ENCODE data around the gene A2M. TPM values are rescaled to one million over a fixed set of nuclear protein-coding genes. Genes with fewer than 3 reads are reported as not detected.

The A2M gene
- total and polyA plus RNA-seq, 9 of the 15 experiments (the other 6 are each of a cell fraction or from before 2014, with no cell fraction given) = 0.08 to 2.3 TPM; not detected in 7

- BruUV-seq (replicated peaks) = no TSS peak
- no peak for ATAC-seq
Observed at GRCh38 chr12:9048930-9049329, 66.8 kb downstream of the A2M start.

More at GRCh38 chr12:9048930-9049329, 66.8 kb downstream of the A2M start:
- CTCF ChIA-PET (ENCODE audit: low intra/inter-chr PET ratio) = interaction anchor here (1.0 to 2.7 kb wide), 6 partner anchors 9 to 504 kb away, joined by 3 to 14 read pairs (median 6); partner anchors contain the start of gene M6PR
- no peak overlapping the region for H3K27ac ChIP-seq (ENCODE audit: extremely low read depth, low read depth, low read length)
- no peaks in the 10 kb centered on the region for H3K36me3 ChIP-seq (ENCODE audit: control insufficient read depth, insufficient read depth, low read length)
- no peak overlapping the region for H3K4me2 ChIP-seq (ENCODE audit: insufficient read depth, low read length)
- no peaks in the 10 kb centered on the region for H3K9me3 ChIP-seq (replicated peaks; ENCODE audit: control insufficient read depth, insufficient read depth, low read depth, low read length)
- in situ Hi-C loops (cut with MboI) (no loop called here), intact Hi-C loops (cut with micrococcal nuclease) (loop anchor here (1.0 to 10.0 kb wide), 5 partner anchors 154 to 392 kb away; partner anchors contain the start of gene A2ML1)
- H3K27me3 ChIP-seq (ENCODE audit: control insufficient read depth in 2 of 2, insufficient read depth in 2 of 2, low read length in 2 of 2) = peaks cover 0 to 2% of the 10 kb centered on the region in 2 experiments; a peak in 1 of 5 replicates
- peaks cover 0 to 5% of the 10 kb centered on the region in 2 experiments; a peak in 1 of 5 replicates for H3K4me1 ChIP-seq (replicated peaks in 1 of 2; ENCODE audit: control insufficient read depth in 2 of 2, insufficient read depth in 2 of 2, low read length in 2 of 2)
- FAIRE-seq (no peak), DNase-seq (ENCODE audit: extremely low read depth in 1 of 4, low spot score in 3 of 4) (no peak)
- H2AFZ ChIP-seq (ENCODE audit: low read depth, low read length) = no peak overlapping the region
- H3K9ac ChIP-seq (ENCODE audit: insufficient read depth in 1 of 2, low read depth in 2 of 2, low read length in 2 of 2) = no peak overlapping the region
- H3K4me3 ChIP-seq = no peak overlapping the region
- POLR2A ChIA-PET = interaction anchor here (1.2 kb wide), 1 partner anchor 15 kb away, joined by 3 read pairs; no protein-coding TSS in a partner anchor
- no peaks in the 10 kb centered on the region for H3K79me2 ChIP-seq (ENCODE audit: control insufficient read depth, insufficient read depth, low read length)
- no peaks in the 10 kb centered on the region for H3K9me1 ChIP-seq (ENCODE audit: control insufficient read depth, insufficient read depth, low read length)
- H4K20me1 ChIP-seq (replicated peaks; ENCODE audit: control insufficient read depth, insufficient read depth, low read length) = no peaks in the 10 kb centered on the region
- 100% methylated on average over 2 of the region's 2 CpGs for WGBS (ENCODE audit: insufficient coverage, low coverage, missing lambda C conversion rate)
- TF ChIP-seq POLR2B (IDR thresholded peaks at IDR 0.05; ENCODE audit: low read depth, partially characterized antibody) = no peak
- no peak for TF ChIP-seq ZNF143 (CRISPR knock-in tag; IDR thresholded peaks at IDR 0.05)
- no peak for TF ChIP-seq ZBTB34 (CRISPR knock-in tag; IDR thresholded peaks at IDR 0.05)
- no peak for TF ChIP-seq NCOA6 (IDR thresholded peaks at IDR 0.05)
- TF ChIP-seq USF1 (CRISPR knock-in tag; IDR thresholded peaks at IDR 0.05) = no peak
- no peak for TF ChIP-seq ATF2 (CRISPR knock-in tag; IDR thresholded peaks at IDR 0.05)
- TF ChIP-seq MED1 (CRISPR knock-in tag; IDR thresholded peaks at IDR 0.05; ENCODE audit: borderline replicate concordance) = no peak
- TF ChIP-seq CEBPB (tag; IDR thresholded peaks at IDR 0.05) = no peak
- no peak for TF ChIP-seq TARDBP (IDR thresholded peaks at IDR 0.05)
- TF ChIP-seq SETDB1 (IDR thresholded peaks at IDR 0.05; ENCODE audit: low read length) = no peak
- no peak for TF ChIP-seq DMBX1 (CRISPR knock-in tag; IDR thresholded peaks at IDR 0.05; ENCODE audit: borderline replicate concordance)

Data from K562 (cell line).